Measurements from ENCODE around the gene NAV2.

Gene NAV2

GRCh38 chr11:20027556-20028013, 314.9 kb downstream of the NAV2 start:
- DNase-seq, result no peak

- no peak for DNase-seq
Observed at GRCh38 chr11:20029193-20029592, 316.6 kb downstream of the NAV2 start.

GRCh38 chr11:20030472-20030871, 317.8 kb downstream of the NAV2 start:
- DNase-seq, result no peak

- DNase-seq, result no peak
Observed at GRCh38 chr11:20031155-20032001, 318.7 kb downstream of the NAV2 start.

- no peak for DNase-seq
Observed at GRCh38 chr11:20032127-20032526, 319.5 kb downstream of the NAV2 start.

GRCh38 chr11:20032577-20033260, 320.1 kb downstream of the NAV2 start:
- no peak for DNase-seq

- no peak for DNase-seq
Observed at GRCh38 chr11:20033806-20034205, 321.2 kb downstream of the NAV2 start.

- DNase-seq, result no peak
Observed at GRCh38 chr11:20034941-20035340, 322.3 kb downstream of the NAV2 start.

- DNase-seq, result no peak
Observed at GRCh38 chr11:20035375-20035700, 322.7 kb downstream of the NAV2 start.

- no peak for DNase-seq
Observed at GRCh38 chr11:20035701-20036601, 323.3 kb downstream of the NAV2 start.

- no peak for DNase-seq
Observed at GRCh38 chr11:20036626-20037335, 324.1 kb downstream of the NAV2 start.

GRCh38 chr11:20037396-20038153, 324.9 kb downstream of the NAV2 start:
- DNase-seq, result no peak

- no peak for DNase-seq
Observed at GRCh38 chr11:20038412-20038811, 325.8 kb downstream of the NAV2 start.

GRCh38 chr11:20038972-20039371, 326.3 kb downstream of the NAV2 start:
- no peak for DNase-seq

- no peak for DNase-seq
Observed at GRCh38 chr11:20041499-20041898, 328.9 kb downstream of the NAV2 start.

GRCh38 chr11:20042045-20042639, 329.5 kb downstream of the NAV2 start:
- DNase-seq, result no peak

GRCh38 chr11:20042811-20043341, 330.2 kb downstream of the NAV2 start:
- no peak for DNase-seq

GRCh38 chr11:20043992-20044391, 331.4 kb downstream of the NAV2 start:
- DNase-seq, result no peak

GRCh38 chr11:20045098-20045688, 332.6 kb downstream of the NAV2 start:
- DNase-seq, result no peak

- DNase-seq, result no peak
Observed at GRCh38 chr11:20046416-20046815, 333.8 kb downstream of the NAV2 start.
